ENCODE results near the gene SLC24A3. TPM values are rescaled to one million over a fixed set of nuclear protein-coding genes. Genes with fewer than 3 reads are reported as not detected.

SLC24A3 gene
- total and polyA plus RNA-seq, 2 donors from 2014 or later: 0.86 to 5.2 TPM

DNA sequence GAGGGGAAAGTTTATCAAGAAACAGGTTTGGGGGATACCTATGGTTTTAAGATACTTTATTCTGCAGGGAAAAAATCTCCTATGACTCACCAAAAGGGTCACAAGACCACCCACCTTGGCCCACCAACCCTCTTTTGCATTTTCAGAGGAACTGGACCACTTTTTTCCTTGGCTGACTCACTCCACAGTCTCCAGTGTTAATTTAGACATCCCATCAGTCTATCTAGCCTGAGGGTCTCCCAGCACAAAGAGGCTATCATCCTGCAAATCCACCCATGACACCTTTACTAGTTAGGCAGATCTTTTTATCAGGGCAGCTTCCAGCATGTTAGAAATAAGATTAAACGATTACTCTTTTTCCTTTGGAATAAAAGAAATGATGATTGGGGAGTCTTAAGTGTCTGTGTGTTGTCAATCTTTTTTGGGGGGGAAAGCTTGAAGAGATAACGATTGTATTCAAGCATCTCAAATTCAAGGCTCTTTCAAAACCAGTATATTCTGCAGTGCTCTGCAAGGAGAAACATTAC, 407.5 kb downstream of the SLC24A3 start:
- Histone ChIP-seq H3K4me3 (ENCODE audit: low read length in 3 of 3) (no peak overlapping the region), H3K27ac (ENCODE audit: low read depth in 2 of 2, low read length in 2 of 2) (no peak overlapping the region), H3K4me1 (ENCODE audit: control insufficient read depth in 2 of 3, insufficient read depth in 2 of 3, low read depth in 1 of 3, low read length in 3 of 3) (no peaks in the 10 kb centered on the region), H3K9me3 (ENCODE audit: control insufficient read depth in 2 of 3, insufficient read depth in 1 of 3, low read length in 3 of 3) (no peaks in the 10 kb centered on the region), H3K9ac (ENCODE audit: low read length in 3 of 3) (no peak overlapping the region), H3K36me3 (ENCODE audit: control insufficient read depth in 2 of 3, insufficient read depth in 3 of 3, low read length in 3 of 3) (no peaks in the 10 kb centered on the region), H3K27me3 (ENCODE audit: control insufficient read depth, insufficient read depth, low read length) (no peaks in the 10 kb centered on the region)
- intact Hi-C loops (cut with DNase I): no loop called here
- DNase-seq (no peak), FAIRE-seq (no peak)
- TF ChIP-seq, protein P1, sequence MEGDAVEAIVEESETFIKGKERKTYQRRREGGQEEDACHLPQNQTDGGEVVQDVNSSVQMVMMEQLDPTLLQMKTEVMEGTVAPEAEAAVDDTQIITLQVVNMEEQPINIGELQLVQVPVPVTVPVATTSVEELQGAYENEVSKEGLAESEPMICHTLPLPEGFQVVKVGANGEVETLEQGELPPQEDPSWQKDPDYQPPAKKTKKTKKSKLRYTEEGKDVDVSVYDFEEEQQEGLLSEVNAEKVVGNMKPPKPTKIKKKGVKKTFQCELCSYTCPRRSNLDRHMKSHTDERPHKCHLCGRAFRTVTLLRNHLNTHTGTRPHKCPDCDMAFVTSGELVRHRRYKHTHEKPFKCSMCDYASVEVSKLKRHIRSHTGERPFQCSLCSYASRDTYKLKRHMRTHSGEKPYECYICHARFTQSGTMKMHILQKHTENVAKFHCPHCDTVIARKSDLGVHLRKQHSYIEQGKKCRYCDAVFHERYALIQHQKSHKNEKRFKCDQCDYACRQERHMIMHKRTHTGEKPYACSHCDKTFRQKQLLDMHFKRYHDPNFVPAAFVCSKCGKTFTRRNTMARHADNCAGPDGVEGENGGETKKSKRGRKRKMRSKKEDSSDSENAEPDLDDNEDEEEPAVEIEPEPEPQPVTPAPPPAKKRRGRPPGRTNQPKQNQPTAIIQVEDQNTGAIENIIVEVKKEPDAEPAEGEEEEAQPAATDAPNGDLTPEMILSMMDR (IDR thresholded peaks at IDR 0.05; ENCODE audit: borderline replicate concordance, extremely low read depth, insufficient read depth): no peak

DNA sequence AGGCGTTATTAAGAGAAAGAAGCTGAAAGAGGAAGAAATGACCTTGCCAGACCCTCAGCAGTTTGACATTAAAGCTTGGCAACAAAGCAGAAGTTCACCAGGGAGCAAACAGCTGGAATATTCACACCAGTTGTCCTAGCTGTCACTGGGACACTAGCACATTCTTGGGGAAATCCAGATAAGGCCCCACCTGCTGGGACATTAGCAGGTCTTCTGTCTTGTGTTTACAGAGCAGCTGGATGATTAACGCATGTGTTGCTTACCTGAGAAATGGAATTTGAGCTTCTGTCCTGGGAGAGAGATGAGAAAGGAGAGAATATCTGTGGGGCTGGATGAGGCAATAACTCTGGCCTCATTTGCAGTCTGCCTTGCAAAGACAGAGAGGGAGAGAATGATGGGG, 408.0 kb downstream of the SLC24A3 start:
- DNase-seq: peak in 1 of 5 donors; percentile 15
- Histone ChIP-seq H3K4me1 (ENCODE audit: control insufficient read depth in 2 of 3, insufficient read depth in 2 of 3, low read depth in 1 of 3, low read length in 3 of 3) (no peaks in the 10 kb centered on the region), H3K9me3 (ENCODE audit: control insufficient read depth in 2 of 3, insufficient read depth in 1 of 3, low read length in 3 of 3) (no peaks in the 10 kb centered on the region), H3K4me3 (ENCODE audit: low read length in 3 of 3) (no peak overlapping the region), H3K27ac (ENCODE audit: low read depth in 2 of 2, low read length in 2 of 2) (no peak overlapping the region), H3K27me3 (ENCODE audit: control insufficient read depth, insufficient read depth, low read length) (no peaks in the 10 kb centered on the region), H3K36me3 (ENCODE audit: control insufficient read depth in 2 of 3, insufficient read depth in 3 of 3, low read length in 3 of 3) (no peaks in the 10 kb centered on the region), H3K9ac (ENCODE audit: low read length in 3 of 3) (no peak overlapping the region)
- TF ChIP-seq, protein P1 (IDR thresholded peaks at IDR 0.05; ENCODE audit: borderline replicate concordance, extremely low read depth, insufficient read depth): no peak
- FAIRE-seq: no peak
- intact Hi-C loops (cut with DNase I): no loop called here

DNA sequence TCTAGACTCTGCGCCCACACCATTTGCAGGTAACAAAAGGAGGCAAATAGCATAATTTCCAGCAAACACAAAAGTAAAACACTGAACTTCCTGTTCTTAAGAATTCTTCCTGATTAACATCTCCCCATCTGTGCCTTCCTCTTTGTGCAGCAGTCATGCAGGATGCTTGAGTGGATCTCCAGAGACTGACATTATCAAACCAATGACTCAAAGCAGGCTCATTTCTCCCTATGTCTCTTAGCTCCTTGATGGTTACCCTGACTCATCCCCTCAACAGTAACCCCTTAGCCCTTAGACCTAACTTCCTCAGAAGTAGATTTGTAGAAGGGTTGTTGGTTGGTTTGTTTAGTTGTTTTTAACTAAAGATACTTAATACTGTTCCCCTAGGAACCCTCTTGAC, 408.6 kb downstream of the SLC24A3 start:
- intact Hi-C loops (cut with DNase I): no loop called here
- no peak overlapping the region for H3K27ac ChIP-seq (ENCODE audit: low read depth in 2 of 2, low read length in 2 of 2)
- no peaks in the 10 kb centered on the region for H3K36me3 ChIP-seq (ENCODE audit: control insufficient read depth in 2 of 3, insufficient read depth in 3 of 3, low read length in 3 of 3)
- H3K27me3 ChIP-seq (ENCODE audit: control insufficient read depth, insufficient read depth, low read length): no peaks in the 10 kb centered on the region
- no peak for FAIRE-seq
- no peaks in the 10 kb centered on the region for H3K4me1 ChIP-seq (ENCODE audit: control insufficient read depth in 2 of 3, insufficient read depth in 2 of 3, low read depth in 1 of 3, low read length in 3 of 3)
- TF ChIP-seq, protein P1 (IDR thresholded peaks at IDR 0.05; ENCODE audit: borderline replicate concordance, extremely low read depth, insufficient read depth): no peak
- H3K4me3 ChIP-seq (ENCODE audit: low read length in 3 of 3): no peak overlapping the region
- no peak overlapping the region for H3K9ac ChIP-seq (ENCODE audit: low read length in 3 of 3)
- no peaks in the 10 kb centered on the region for H3K9me3 ChIP-seq (ENCODE audit: control insufficient read depth in 2 of 3, insufficient read depth in 1 of 3, low read length in 3 of 3)
- DNase-seq: no peak

Measured in kidney (tissue), 14 donors.